GM13977 (cell line): ENCODE data around the gene TBC1D22A.
"Not testable (repeated sequence)": the region's sequence is repeated elsewhere in the genome, so short reads cannot be mapped to it uniquely, and the experiment has no call there.

Experiments used
- DNase-seq: peaks from one replicate; pipeline ENCODE4 v3.0.0; 2012; ENCODE audit warnings: low spot score
- in situ Hi-C: fragments of 300-500 bp; cut with MboI; formaldehyde crosslinking; loops from one replicate; pipeline ENCODE4 v1.12.0; 2022; ENCODE audit warnings: low sequenced_read_pairs, low pct_unique_long_range_greater_than_20kb, mixed read lengths, inconsistent platforms; ENCODE audit not compliant: unreplicated experiment
- TF ChIP-seq, protein P1 (sequence below): IDR thresholded peaks from 2 replicates; pipeline ENCODE4 v1.5.1; 2012; ENCODE audit warnings: mild to moderate bottlenecking, control low read depth; ENCODE audit not compliant: insufficient read depth; ENCODE audit errors: extremely low read depth, missing control alignments

Gene TBC1D22A

DNA sequence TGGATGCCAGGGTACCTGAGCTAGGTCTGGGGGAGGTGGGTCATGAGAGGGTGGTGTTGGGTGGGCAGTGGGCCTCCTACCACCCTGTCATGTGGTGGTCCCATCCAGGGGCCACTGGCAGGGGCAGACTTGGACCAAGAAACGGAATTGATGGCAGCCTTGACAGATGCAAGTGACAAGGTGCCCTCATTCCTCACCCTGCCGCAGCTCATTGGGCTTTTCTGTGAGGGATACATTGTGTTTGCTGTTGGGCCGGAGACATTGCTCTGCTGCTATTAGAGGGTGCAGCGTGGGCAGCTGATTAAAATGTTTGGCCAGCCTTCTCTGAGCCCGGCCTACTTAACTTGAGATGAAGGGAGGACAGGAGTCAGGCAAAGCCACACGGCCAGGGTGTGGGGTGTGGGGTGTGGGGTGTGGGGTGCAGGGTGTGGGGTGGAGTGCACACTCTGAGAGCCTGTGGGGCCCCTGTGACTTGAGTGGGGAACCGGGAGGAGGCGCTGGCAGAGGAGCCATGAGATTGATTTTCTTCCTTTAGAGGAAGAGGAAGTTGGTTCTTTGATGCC, 351.5 kb downstream of the TBC1D22A start:
- TF ChIP-seq, protein P1, sequence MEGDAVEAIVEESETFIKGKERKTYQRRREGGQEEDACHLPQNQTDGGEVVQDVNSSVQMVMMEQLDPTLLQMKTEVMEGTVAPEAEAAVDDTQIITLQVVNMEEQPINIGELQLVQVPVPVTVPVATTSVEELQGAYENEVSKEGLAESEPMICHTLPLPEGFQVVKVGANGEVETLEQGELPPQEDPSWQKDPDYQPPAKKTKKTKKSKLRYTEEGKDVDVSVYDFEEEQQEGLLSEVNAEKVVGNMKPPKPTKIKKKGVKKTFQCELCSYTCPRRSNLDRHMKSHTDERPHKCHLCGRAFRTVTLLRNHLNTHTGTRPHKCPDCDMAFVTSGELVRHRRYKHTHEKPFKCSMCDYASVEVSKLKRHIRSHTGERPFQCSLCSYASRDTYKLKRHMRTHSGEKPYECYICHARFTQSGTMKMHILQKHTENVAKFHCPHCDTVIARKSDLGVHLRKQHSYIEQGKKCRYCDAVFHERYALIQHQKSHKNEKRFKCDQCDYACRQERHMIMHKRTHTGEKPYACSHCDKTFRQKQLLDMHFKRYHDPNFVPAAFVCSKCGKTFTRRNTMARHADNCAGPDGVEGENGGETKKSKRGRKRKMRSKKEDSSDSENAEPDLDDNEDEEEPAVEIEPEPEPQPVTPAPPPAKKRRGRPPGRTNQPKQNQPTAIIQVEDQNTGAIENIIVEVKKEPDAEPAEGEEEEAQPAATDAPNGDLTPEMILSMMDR: no peak
- DNase-seq: no peak
- in situ Hi-C loops: no loop called here

DNA sequence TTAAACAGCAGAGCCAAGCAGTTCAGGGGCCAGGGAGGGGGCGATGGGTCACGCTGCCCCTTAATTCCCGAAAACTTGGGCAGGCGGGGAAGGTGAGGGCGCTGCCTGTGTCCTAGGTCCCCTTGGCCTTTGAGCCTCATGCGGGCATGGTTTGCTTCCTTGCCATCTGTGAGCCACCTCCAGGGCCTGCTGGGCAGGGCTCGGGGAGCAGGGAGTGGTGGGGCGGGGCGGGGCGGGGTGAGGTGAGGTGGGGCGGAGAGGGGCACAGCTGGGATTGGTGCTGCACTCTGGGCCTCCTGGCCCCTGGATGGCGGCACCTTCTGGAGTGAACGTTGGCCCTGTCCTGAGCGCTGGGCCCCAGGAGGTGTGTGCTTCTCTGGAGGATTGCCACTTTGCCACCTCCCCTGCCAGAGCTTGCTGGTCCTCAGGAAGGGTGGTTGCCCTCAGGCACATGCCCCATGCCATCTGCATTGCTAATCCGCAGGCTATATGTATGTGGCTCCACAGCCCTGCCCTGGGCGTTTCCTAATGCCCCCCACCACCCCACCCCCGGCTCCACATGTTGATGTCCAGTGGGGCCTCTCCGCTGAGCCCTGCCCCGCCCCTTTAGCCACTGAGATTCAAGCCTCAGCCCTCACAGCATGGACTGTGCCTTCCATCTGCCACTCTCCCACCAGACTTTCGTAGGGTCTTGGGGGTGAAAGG, 352.5 kb downstream of the TBC1D22A start:
- no peak for DNase-seq
- in situ Hi-C loops: no loop called here
- TF ChIP-seq, protein P1: no peak

DNA sequence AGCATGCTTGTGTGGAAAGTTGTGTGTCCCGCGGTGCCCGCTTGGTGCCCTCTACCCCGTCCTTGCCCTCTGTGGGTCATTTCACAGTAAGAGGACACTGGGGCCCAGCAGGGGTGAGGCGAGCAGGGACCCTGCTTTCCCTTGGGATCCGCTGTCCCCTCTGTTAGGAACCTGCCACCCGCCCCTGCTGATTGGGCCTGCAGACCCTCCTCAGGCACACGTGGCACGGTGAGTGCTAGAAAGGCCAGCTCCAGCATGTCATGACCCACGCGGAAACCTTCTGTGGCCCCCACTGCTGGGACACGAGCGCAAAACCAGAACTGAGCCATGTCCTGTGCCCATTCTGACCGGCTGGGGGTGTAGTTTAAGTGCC, 353.1 kb downstream of the TBC1D22A start:
- no peak for DNase-seq
- in situ Hi-C loops: no loop called here

DNA sequence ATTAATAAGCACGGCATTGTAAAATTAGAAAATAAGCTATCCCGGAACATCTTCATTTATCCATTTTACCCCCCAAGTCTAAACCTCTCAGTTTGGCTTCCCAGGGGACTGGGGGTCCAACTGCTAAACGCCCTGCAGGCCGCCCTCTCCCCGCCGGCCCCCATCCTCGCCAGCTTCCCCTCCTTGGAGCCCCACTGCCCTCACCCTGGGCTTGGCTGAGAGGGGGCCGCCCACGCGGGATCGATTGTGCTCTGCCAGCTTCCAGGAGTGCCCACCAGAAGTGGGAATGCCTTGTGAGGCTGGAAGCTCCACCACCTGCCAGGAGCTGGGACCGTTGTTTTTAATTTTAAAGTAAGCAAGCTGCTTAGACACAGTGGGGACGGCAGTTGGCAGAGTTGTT, 353.5 kb downstream of the TBC1D22A start:
- DNase-seq: no peak
- in situ Hi-C loops: no loop called here
- TF ChIP-seq, protein P1: no peak

More for the DNA sequence above, 353.1 kb downstream of the TBC1D22A start:
- TF ChIP-seq, protein P1: no peak

DNA sequence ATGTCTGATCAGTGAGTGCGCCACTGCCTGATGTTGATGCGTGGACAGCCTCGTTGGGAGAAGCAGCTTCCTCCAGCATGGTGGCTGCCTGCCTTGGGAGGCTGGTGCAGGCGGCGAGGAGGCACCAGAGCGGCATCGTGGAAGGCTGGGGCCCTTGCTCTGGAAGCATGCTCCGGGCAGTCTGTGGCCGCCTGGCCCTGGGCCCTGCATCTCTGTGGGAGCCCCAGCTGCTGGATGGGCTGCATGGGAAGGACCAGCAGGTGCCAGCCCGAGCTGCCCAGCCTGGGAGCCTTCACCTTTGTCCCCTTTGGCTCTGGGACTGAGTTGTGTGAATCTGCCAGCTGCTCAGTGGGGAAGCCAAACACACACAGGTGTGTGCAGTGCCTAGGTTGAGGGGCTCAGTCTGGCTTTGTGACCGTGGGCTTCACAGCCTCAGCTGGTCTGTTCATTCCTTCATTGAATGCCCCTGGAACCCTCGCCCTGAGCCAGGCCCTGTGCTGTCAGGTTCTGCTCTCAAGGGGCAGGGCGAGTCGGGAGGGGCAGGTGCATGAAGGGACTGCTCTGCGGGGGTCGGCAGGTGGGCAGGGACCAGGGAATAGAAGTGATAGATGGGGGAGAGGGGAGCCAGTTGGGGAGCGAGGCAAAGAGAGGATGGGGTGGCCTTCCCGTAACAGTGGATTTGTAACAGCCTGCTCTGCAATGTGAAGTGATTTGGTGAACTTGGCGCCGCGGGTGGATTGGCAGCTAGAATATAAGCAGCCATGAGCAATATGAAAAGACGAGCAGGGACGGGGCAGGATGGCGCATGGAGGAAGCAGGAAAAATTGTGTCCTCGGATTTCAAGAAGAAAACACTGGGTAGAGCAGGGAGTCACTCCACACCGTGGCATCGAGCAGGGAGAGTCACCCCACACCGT, 354.2 kb downstream of the TBC1D22A start:
- no peak for DNase-seq
- in situ Hi-C loops: no loop called here
- TF ChIP-seq, protein P1: no peak

DNA sequence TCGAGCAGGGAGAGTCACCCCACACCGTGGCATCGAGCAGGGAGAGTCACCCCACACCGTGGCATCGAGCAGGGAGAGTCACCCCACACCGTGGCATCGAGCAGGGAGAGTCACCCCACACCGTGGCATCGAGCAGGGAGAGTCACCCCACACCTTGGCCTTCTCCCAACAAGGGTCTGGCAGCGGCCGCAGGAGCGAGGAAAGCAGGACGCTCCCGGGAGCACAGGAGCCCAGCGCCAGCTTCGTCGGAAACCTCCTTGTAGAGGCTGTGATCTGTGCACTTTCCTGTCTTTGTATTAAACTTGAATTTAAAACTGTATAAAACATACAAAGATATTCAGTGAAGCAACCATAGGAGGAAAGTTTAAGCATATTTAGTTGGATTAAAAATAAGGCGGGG, 355.0 kb downstream of the TBC1D22A start:
- DNase-seq, in situ Hi-C loops: not testable (repeated sequence)

DNA sequence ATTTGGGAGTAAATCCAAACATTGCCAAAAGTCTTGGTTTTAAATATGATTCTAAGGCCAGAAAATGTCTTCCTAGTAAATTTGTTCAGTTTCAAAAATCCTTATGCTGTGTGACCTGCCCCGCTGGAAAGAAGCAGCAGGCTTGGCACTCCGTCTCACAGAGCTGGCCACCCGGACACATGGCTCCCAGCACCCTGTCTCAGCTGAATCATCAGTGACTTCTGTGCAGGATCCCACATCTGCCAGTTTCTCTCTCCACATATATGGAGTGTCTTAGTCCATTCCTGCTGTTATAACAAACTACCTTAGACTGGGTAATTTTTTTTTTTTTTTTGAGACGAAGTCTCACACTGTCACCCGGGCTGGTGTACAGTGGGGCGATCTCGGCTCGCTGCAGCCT, 356.7 kb downstream of the TBC1D22A start:
- in situ Hi-C loops: no loop called here
- DNase-seq: no peak
- TF ChIP-seq, protein P1: no peak
